A673 (cell line): ENCODE measurements around the gene GMPPA. TPM values are rescaled to one million over a fixed set of nuclear protein-coding genes. Genes with fewer than 3 reads are reported as not detected.

ENCODE experiments used
- BruUV-seq: library from RNA; stranded (reverse); fragments of 400-500 nt; replicated peaks from 2 replicates; lab custom pipeline; 2021; lab: Mats Ljungman, UMichigan
- CTCF ChIA-PET: fragments of 300-600 bp; sonication (Branson Sonifier 250); formaldehyde crosslinking; loops from one replicate; lab custom pipeline; 2022; ENCODE audit warnings: antibody characterized with exemption; lab: Charles Lee
- POLR2A ChIA-PET: fragments of 300-600 bp; sonication (Branson Sonifier 250); formaldehyde crosslinking; loops from one replicate; lab custom pipeline; 2022; ENCODE audit warnings: antibody characterized with exemption; ENCODE audit not compliant: low non-redundant PET; lab: Charles Lee
- DNase-seq: peaks from one replicate; pipeline ENCODE4 v3.0.0-alpha.2; 2015; ENCODE audit warnings: low spot score
- H3K27ac ChIP-seq: fragments of 200-600 bp; sonication (generic); 2 replicates; pipeline ENCODE4 v1.5.1; 2016; ENCODE audit warnings: mixed run types, low read depth, mild to moderate bottlenecking, mixed read lengths, antibody characterized with exemption, low read length; ENCODE audit not compliant: poor library complexity, severe bottlenecking
- H3K27me3 ChIP-seq: fragments of 200-600 bp; sonication (generic); replicated peaks from 2 replicates; pipeline ENCODE4 v1.6.1; 2017; ENCODE audit warnings: mixed run types, low read depth, mild to moderate bottlenecking, mixed read lengths, antibody characterized with exemption, low read length; ENCODE audit not compliant: insufficient read depth, poor library complexity
- H3K36me3 ChIP-seq: fragments of 200-600 bp; sonication (generic); 2 replicates; pipeline ENCODE4 v1.6.1; 2016; ENCODE audit warnings: mixed run types, mild to moderate bottlenecking, mixed read lengths, antibody characterized with exemption, low read length; ENCODE audit not compliant: insufficient read depth, poor library complexity, severe bottlenecking
- H3K4me1 ChIP-seq: fragments of 200-600 bp; sonication (generic); 2 replicates; pipeline ENCODE4 v1.6.1; 2017; ENCODE audit warnings: mixed run types, mild to moderate bottlenecking, mixed read lengths, antibody characterized with exemption, low read length; ENCODE audit not compliant: insufficient read depth, poor library complexity, severe bottlenecking
- H3K4me3 ChIP-seq: fragments of 200-600 bp; sonication (generic); 2 replicates; pipeline ENCODE4 v1.5.1; 2016; ENCODE audit warnings: low read depth, mixed run types, mild to moderate bottlenecking, mixed read lengths, low read length; ENCODE audit not compliant: poor library complexity, severe bottlenecking
- H3K9me3 ChIP-seq: fragments of 200-600 bp; sonication (generic); 2 replicates; pipeline ENCODE4 v1.6.1; 2016; ENCODE audit warnings: mixed run types, low read depth, mild to moderate bottlenecking, mixed read lengths, antibody characterized with exemption, low read length; ENCODE audit not compliant: poor library complexity, severe bottlenecking
- CTCF ChIP-seq: fragments of 300-800, 200-600 bp; sonication (generic); conservative IDR thresholded peaks from 2 replicates; pipeline ENCODE4 v1.5.1; 2017; ENCODE audit warnings: low read depth, mild to moderate bottlenecking, antibody characterized with exemption, low read length, moderate library complexity, mixed read lengths
- EZH2 ChIP-seq: fragments of 200-600 bp; sonication (generic); IDR thresholded peaks from 2 replicates; pipeline ENCODE4 v1.6.1; 2017; ENCODE audit warnings: borderline replicate concordance, low read depth, mild to moderate bottlenecking, mixed read lengths, antibody characterized with exemption, low read length; ENCODE audit not compliant: poor library complexity, severe bottlenecking
- intact Hi-C: fragments of 100-400 bp; cut with micrococcal nuclease; formaldehyde crosslinking; loops from one replicate; pipeline ENCODE4 v1.10.0; 2022; ENCODE audit not compliant: unreplicated experiment
- total RNA-seq: library from RNA; stranded (reverse); gene quantifications from 2 replicates; pipeline ENCODE4 v1.2.3, GENCODE V29; 2021

Gene GMPPA
- total RNA-seq, 1 experiment from 2014 or later = 32.1 TPM

GRCh38 chr2:219527472-219527871 lies 28.8 kb downstream of the GMPPA start:
- no peak for TF ChIP-seq CTCF
- TF ChIP-seq EZH2 = no peak
- Histone ChIP-seq H3K36me3 (no peaks in the 10 kb centered on the region), H3K27me3 (no peaks in the 10 kb centered on the region), H3K4me1 (peaks cover 8% of the 10 kb centered on the region), H3K27ac (no peak overlapping the region), H3K4me3 (no peak overlapping the region), H3K9me3 (no peaks in the 10 kb centered on the region)
- no peak for DNase-seq
- intact Hi-C loops = no loop called here
- POLR2A ChIA-PET = no interaction called here
- CTCF ChIA-PET = interaction anchor here (0.5 to 1.6 kb wide), 3 partner anchors 16 to 124 kb away, joined by 4 to 6 read pairs (median 5); no protein-coding TSS in a partner anchor
- BruUV-seq = no TSS peak

GRCh38 chr2:219530048-219530963 lies 31.6 kb downstream of the GMPPA start:
- intact Hi-C loops = loop anchor here (1.0 kb wide), 3 partner anchors 35 to 127 kb away; no protein-coding TSS in a partner anchor
- peak; percentile 91 for DNase-seq
- POLR2A ChIA-PET = no interaction called here
- H3K9me3 ChIP-seq = no peaks in the 10 kb centered on the region
- CTCF ChIA-PET = interaction anchor here (0.6 to 3.3 kb wide), 25 partner anchors 9 to 253 kb away, joined by 3 to 101 read pairs (median 5); partner anchors contain the start of genes ASIC4, CHPF, DNPEP and GMPPA
- H3K27me3 ChIP-seq = no peaks in the 10 kb centered on the region
- TF ChIP-seq CTCF (peak; percentile 95), EZH2 (no peak)
- H3K27ac ChIP-seq = no peak overlapping the region
- H3K4me1 ChIP-seq = peaks cover 3% of the 10 kb centered on the region
- H3K36me3 ChIP-seq = no peaks in the 10 kb centered on the region
- BruUV-seq = no TSS peak
- peak overlapping the region; percentile 20 for H3K4me3 ChIP-seq

GRCh38 chr2:219531639-219532377 lies 33.1 kb downstream of the GMPPA start:
- Histone ChIP-seq H3K36me3 (no peaks in the 10 kb centered on the region), H3K27me3 (no peaks in the 10 kb centered on the region), H3K9me3 (no peaks in the 10 kb centered on the region), H3K4me3 (no peak overlapping the region), H3K27ac (no peak overlapping the region), H3K4me1 (peaks cover 3% of the 10 kb centered on the region)
- TF ChIP-seq EZH2 (no peak), CTCF (no peak)
- intact Hi-C loops = no loop called here
- no TSS peak for BruUV-seq
- ChIA-PET POLR2A (no interaction called here), CTCF (interaction anchor here (0.5 to 3.3 kb wide), 2 partner anchors 35 to 144 kb away, joined by 5 to 101 read pairs; partner anchors contain the start of genes DNPEP and GMPPA)
- no peak for DNase-seq
